PC-3 (cell line): Measurements from ENCODE around the gene RAB20. TPM values are rescaled to one million over a fixed set of nuclear protein-coding genes. Genes with fewer than 3 reads are reported as not detected.

Experiments used
- ATAC-seq: fragments of 200-7000 bp; cut with Tn5 transposase; 2 replicates; pipeline ENCODE4 v1.9.1; 2020; ENCODE audit warnings: mild to moderate bottlenecking, moderate library complexity
- BruUV-seq: library from RNA; stranded (reverse); fragments of 400-500 nt; replicated peaks from 2 replicates; lab custom pipeline; 2021; lab: Mats Ljungman, UMichigan
- CTCF ChIA-PET: fragments of 300-600 bp; sonication (Branson Sonifier 250); formaldehyde crosslinking; loops from one replicate; lab custom pipeline; 2022; ENCODE audit warnings: antibody characterized with exemption; lab: Charles Lee
- POLR2A ChIA-PET: fragments of 300-600 bp; sonication (Branson Sonifier 250); formaldehyde crosslinking; loops from one replicate; lab custom pipeline; 2022; ENCODE audit warnings: antibody characterized with exemption; ENCODE audit not compliant: unreplicated experiment; lab: Charles Lee
- DNase-seq: peaks from one replicate; pipeline ENCODE4 v3.0.0-alpha.2; 2015
- H2AFZ ChIP-seq: fragments of 300-600 bp; sonication (generic); 2 replicates; pipeline ENCODE4 v1.6.0; 2016; ENCODE audit warnings: antibody characterized with exemption, low read length
- H3F3A ChIP-seq: fragments of 300-600 bp; sonication (generic); one replicate; pipeline ENCODE4 v1.6.0; 2017; ENCODE audit warnings: antibody characterized with exemption, low read length, control low read depth, mild to moderate bottlenecking; ENCODE audit not compliant: unreplicated experiment
- H3K27ac ChIP-seq: fragments of 300-600 bp; sonication (generic); 2 replicates; pipeline ENCODE4 v1.5.1; 2016; ENCODE audit warnings: mild to moderate bottlenecking, low read length
- H3K27me3 ChIP-seq: fragments of 300-600 bp; sonication (generic); 2 replicates; pipeline ENCODE4 v1.6.1; 2016; ENCODE audit warnings: low read length, mixed read lengths
- H3K36me3 ChIP-seq: fragments of 300-600 bp; sonication (generic); 2 replicates; pipeline ENCODE4 v1.6.1; 2016; ENCODE audit warnings: low read depth, mixed run types, low read length, mixed read lengths
- H3K4me1 ChIP-seq: fragments of 300-600 bp; sonication (generic); 2 replicates; pipeline ENCODE4 v1.5.1; 2016; ENCODE audit warnings: low read length; ENCODE audit not compliant: insufficient read depth
- H3K4me2 ChIP-seq: fragments of 300-600 bp; sonication (generic); 2 replicates; pipeline ENCODE4 v1.6.0; 2016; ENCODE audit warnings: low read length
- H3K4me3 ChIP-seq: fragments of 300-600 bp; sonication (generic); 2 replicates; pipeline ENCODE4 v1.5.1; 2016; ENCODE audit warnings: mild to moderate bottlenecking, low read length, mixed read lengths
- H3K79me2 ChIP-seq: fragments of 300-600 bp; sonication (generic); 2 replicates; pipeline ENCODE4 v1.6.1; 2017; ENCODE audit warnings: low read length, mixed read lengths
- H3K9ac ChIP-seq: fragments of 300-600 bp; sonication (generic); 2 replicates; pipeline ENCODE4 v1.6.0; 2016; ENCODE audit warnings: mild to moderate bottlenecking, low read length
- H3K9me2 ChIP-seq: fragments of 300-600 bp; sonication (generic); replicated peaks from 2 replicates; pipeline ENCODE4 v1.6.1; 2016; ENCODE audit warnings: mixed run types, low read length, mixed read lengths
- H3K9me3 ChIP-seq: fragments of 300-600 bp; sonication (generic); 2 replicates; pipeline ENCODE4 v1.6.1; 2016; ENCODE audit warnings: low read length, mixed read lengths
- H4K20me1 ChIP-seq: fragments of 300-600 bp; sonication (generic); 2 replicates; pipeline ENCODE4 v1.6.1; 2016; ENCODE audit warnings: low read length, mixed read lengths
- CTCF ChIP-seq: fragments of 300-600 bp; sonication (generic); conservative IDR thresholded peaks from 2 replicates; pipeline ENCODE4 v1.5.1; 2017; ENCODE audit warnings: antibody characterized with exemption, low read depth, mild to moderate bottlenecking, low read length
- EZH2 ChIP-seq: fragments of 300-600 bp; sonication (generic); IDR thresholded peaks from one replicate; pipeline ENCODE4 v1.6.1; 2017; ENCODE audit warnings: antibody characterized with exemption, mild to moderate bottlenecking, low read length; ENCODE audit not compliant: unreplicated experiment
- EZH2phosphoT487 ChIP-seq: fragments of 300-600 bp; sonication (generic); IDR thresholded peaks from 2 replicates; pipeline ENCODE4 v1.6.1; 2018; ENCODE audit warnings: mild to moderate bottlenecking, antibody characterized with exemption, low read length, borderline replicate concordance
- intact Hi-C: fragments of 100-400 bp; cut with micrococcal nuclease; formaldehyde crosslinking; loops from 2 replicates; pipeline ENCODE4 v1.9.0; 2023
- total RNA-seq: library from RNA; depleted of rRNA; stranded (reverse); fragments of >200 nt; gene quantifications from 2 replicates; pipeline ENCODE4 v1.2.3, GENCODE V29; 2014

The RAB20 gene
- total RNA-seq, 1 experiment from 2014 or later, result 22.9 TPM

- ChIA-PET CTCF (no interaction called here), POLR2A (no interaction called here)
- H3K36me3 ChIP-seq, result no peaks in the 10 kb centered on the region
- H3K4me2 ChIP-seq, result no peak overlapping the region
- ATAC-seq, result no peak
- H3K9me3 ChIP-seq, result no peaks in the 10 kb centered on the region
- BruUV-seq, result no TSS peak
- no peaks in the 10 kb centered on the region for H3F3A ChIP-seq
- H3K79me2 ChIP-seq, result peaks cover 81% of the 10 kb centered on the region
- no peaks in the 10 kb centered on the region for H3K9me2 ChIP-seq
- H4K20me1 ChIP-seq, result no peaks in the 10 kb centered on the region
- no peak for TF ChIP-seq EZH2
- no peak for TF ChIP-seq CTCF
- no peak for TF ChIP-seq EZH2phosphoT487
- no peak overlapping the region for H3K9ac ChIP-seq
- peak; percentile 3 for DNase-seq
- H3K27ac ChIP-seq, result no peak overlapping the region
- intact Hi-C loops, result no loop called here
- H3K27me3 ChIP-seq, result no peaks in the 10 kb centered on the region
- H3K4me3 ChIP-seq, result no peak overlapping the region
- no peak overlapping the region for H2AFZ ChIP-seq
- peaks cover 21% of the 10 kb centered on the region; the same call in 1 of the 2 replicates for H3K4me1 ChIP-seq
These were observed 5.8 kb downstream of the RAB20 start for GRCh38 chr13:110555601-110556223.

- no peak overlapping the region for H3K27ac ChIP-seq
These were observed 6.6 kb downstream of the RAB20 start for GRCh38 chr13:110554946-110555345.

More at GRCh38 chr13:110554946-110555345, 6.6 kb downstream of the RAB20 start:
- Histone ChIP-seq H3K4me1 (peaks cover 16% of the 10 kb centered on the region; the same call in 1 of the 2 replicates), H2AFZ (no peak overlapping the region), H3K9ac (no peak overlapping the region), H4K20me1 (no peaks in the 10 kb centered on the region), H3K4me2 (no peak overlapping the region), H3K4me3 (no peak overlapping the region), H3K36me3 (no peaks in the 10 kb centered on the region), H3K79me2 (peaks cover 81% of the 10 kb centered on the region), H3K9me2 (no peaks in the 10 kb centered on the region), H3F3A (no peaks in the 10 kb centered on the region), H3K27me3 (no peaks in the 10 kb centered on the region), H3K9me3 (no peaks in the 10 kb centered on the region)
- DNase-seq (no peak), ATAC-seq (no peak)
- ChIA-PET CTCF (no interaction called here), POLR2A (no interaction called here)
- intact Hi-C loops, result no loop called here
- TF ChIP-seq EZH2 (no peak), EZH2phosphoT487 (no peak), CTCF (no peak)
- BruUV-seq, result no TSS peak
